ENCODE data around the gene PKHD1.

Gene PKHD1

GRCh38 chr6:51839726-51840374, 247.6 kb downstream of the PKHD1 start:
- no peak for TF ChIP-seq TAF1 (IDR thresholded peaks at IDR 0.05; ENCODE audit: borderline replicate concordance, insufficient read depth, low read length)
- no peak for TF ChIP-seq SIN3A (IDR thresholded peaks at IDR 0.05; ENCODE audit: borderline replicate concordance, insufficient read depth, low read length)
- TF ChIP-seq POLR2AphosphoS5 (IDR thresholded peaks at IDR 0.05; ENCODE audit: low read depth, low read length): no peak
- no peak for TF ChIP-seq FOXP2 (optimal IDR thresholded peaks at IDR 0.05; ENCODE audit: borderline replicate concordance, extremely low read depth, extremely low read length, insufficient read depth)
- no peak for TF ChIP-seq REST (IDR thresholded peaks at IDR 0.05; ENCODE audit: insufficient read depth in 1 of 2, low read depth in 2 of 2, low read length in 2 of 2)

GRCh38 chr6:51830666-51831065, 256.7 kb downstream of the PKHD1 start:
- TF ChIP-seq FOXP2 (optimal IDR thresholded peaks at IDR 0.05; ENCODE audit: borderline replicate concordance, extremely low read depth, extremely low read length, insufficient read depth) (no peak), REST (IDR thresholded peaks at IDR 0.05; ENCODE audit: insufficient read depth in 1 of 2, low read depth in 2 of 2, low read length in 2 of 2) (no peak), SIN3A (IDR thresholded peaks at IDR 0.05; ENCODE audit: borderline replicate concordance, insufficient read depth, low read length) (no peak), POLR2AphosphoS5 (IDR thresholded peaks at IDR 0.05; ENCODE audit: low read depth, low read length) (no peak), TAF1 (IDR thresholded peaks at IDR 0.05; ENCODE audit: borderline replicate concordance, insufficient read depth, low read length) (no peak)

- no peak for TF ChIP-seq POLR2AphosphoS5 (IDR thresholded peaks at IDR 0.05; ENCODE audit: low read depth, low read length)
Measured at GRCh38 chr6:51827580-51827979, 259.8 kb downstream of the PKHD1 start.

GRCh38 chr6:51824940-51825339, 262.5 kb downstream of the PKHD1 start:
- TF ChIP-seq REST (IDR thresholded peaks at IDR 0.05; ENCODE audit: insufficient read depth in 1 of 2, low read depth in 2 of 2, low read length in 2 of 2) (no peak), SIN3A (IDR thresholded peaks at IDR 0.05; ENCODE audit: borderline replicate concordance, insufficient read depth, low read length) (no peak), POLR2AphosphoS5 (IDR thresholded peaks at IDR 0.05; ENCODE audit: low read depth, low read length) (no peak), FOXP2 (optimal IDR thresholded peaks at IDR 0.05; ENCODE audit: borderline replicate concordance, extremely low read depth, extremely low read length, insufficient read depth) (no peak), TAF1 (IDR thresholded peaks at IDR 0.05; ENCODE audit: borderline replicate concordance, insufficient read depth, low read length) (no peak)

GRCh38 chr6:51820555-51820954, 266.9 kb downstream of the PKHD1 start:
- TF ChIP-seq FOXP2 (optimal IDR thresholded peaks at IDR 0.05; ENCODE audit: borderline replicate concordance, extremely low read depth, extremely low read length, insufficient read depth): no peak
- TF ChIP-seq POLR2AphosphoS5 (IDR thresholded peaks at IDR 0.05; ENCODE audit: low read depth, low read length): no peak
- no peak for TF ChIP-seq REST (IDR thresholded peaks at IDR 0.05; ENCODE audit: insufficient read depth in 1 of 2, low read depth in 2 of 2, low read length in 2 of 2)
- TF ChIP-seq SIN3A (IDR thresholded peaks at IDR 0.05; ENCODE audit: borderline replicate concordance, insufficient read depth, low read length): no peak
- no peak for TF ChIP-seq TAF1 (IDR thresholded peaks at IDR 0.05; ENCODE audit: borderline replicate concordance, insufficient read depth, low read length)
